CD14-positive monocyte (primary cell): ENCODE measurements around the gene INO80. TPM values are rescaled to one million over a fixed set of nuclear protein-coding genes. Genes with fewer than 3 reads are reported as not detected.

Experiments used
- DNase-seq, 3 donors: peaks; one replicate each; pipeline ENCODE4 v3.0.0-alpha.2; 2011 to 2022
- H2AFZ ChIP-seq: 2 replicates; pipeline ENCODE4 v1.6.0; 2012; ENCODE audit warnings: mild to moderate bottlenecking, low read depth, low read length, inconsistent platforms; ENCODE audit not compliant: insufficient read depth, poor library complexity, severe bottlenecking
- H3K27ac ChIP-seq, 2 donors: 1 replicate in 1 of 2; 2 replicates in 1 of 2; pipeline ENCODE4 v1.5.1; 2012 to 2013; ENCODE audit warnings: low read length in 2 of 2, control low read depth in 1 of 2, inconsistent platforms in 1 of 2, low read depth in 1 of 2, mild to moderate bottlenecking in 1 of 2
- H3K27me3 ChIP-seq, 2 donors: one replicate each; pipeline versions ENCODE4 v1.6.0 to v1.6.1; 2011 to 2013; ENCODE audit warnings: low read length in 2 of 2; ENCODE audit not compliant: control insufficient read depth in 2 of 2, insufficient read depth in 2 of 2
- H3K36me3 ChIP-seq, 2 donors: replicated peaks in 1 of 2; 1 replicate in 1 of 2; 2 replicates in 1 of 2; pipeline versions ENCODE4 v1.5.1 to v1.6.1; 2012 to 2013; ENCODE audit warnings: low read length in 2 of 2, control low read depth in 1 of 2, inconsistent platforms in 1 of 2, mild to moderate bottlenecking in 1 of 2; ENCODE audit not compliant: insufficient read depth in 2 of 2, control insufficient read depth in 1 of 2
- H3K4me1 ChIP-seq, 2 donors: 1 replicate in 1 of 2; 2 replicates in 1 of 2; pipeline versions ENCODE4 v1.5.1 to v1.6.1; 2012 to 2013; ENCODE audit warnings: low read length in 2 of 2, control low read depth in 1 of 2, inconsistent platforms in 1 of 2, mild to moderate bottlenecking in 1 of 2, moderate library complexity in 1 of 2; ENCODE audit not compliant: insufficient read depth in 2 of 2, control insufficient read depth in 1 of 2
- H3K4me2 ChIP-seq: replicated peaks from 2 replicates; pipeline ENCODE3; 2012; ENCODE audit warnings: low read length, moderate library complexity, mild to moderate bottlenecking; ENCODE audit not compliant: poor library complexity, severe bottlenecking; ENCODE audit errors: extremely low read depth
- H3K4me3 ChIP-seq, 3 experiments: fragments of 200-600 bp in 1 of 3; sonication (generic) in 1 of 3; replicated peaks in 1 of 3; 1 replicate in 2 of 3; 2 replicates in 1 of 3; pipeline ENCODE4 v1.5.1; 2011 to 2013; ENCODE audit warnings: low read length in 3 of 3, mild to moderate bottlenecking in 3 of 3, control low read depth in 2 of 3, low read depth in 2 of 3, inconsistent platforms in 1 of 3, moderate library complexity in 1 of 3
- H3K79me2 ChIP-seq: 2 replicates; pipeline ENCODE4 v1.6.0; 2012; ENCODE audit warnings: mild to moderate bottlenecking, control low read depth, inconsistent platforms, low read length, moderate library complexity; ENCODE audit not compliant: insufficient read depth
- H3K9ac ChIP-seq: 2 replicates; pipeline ENCODE4 v1.6.0; 2017; ENCODE audit warnings: low read length, mild to moderate bottlenecking; ENCODE audit not compliant: insufficient read depth, poor library complexity, severe bottlenecking
- H3K9me3 ChIP-seq, 2 donors: replicated peaks in 1 of 2; 1 replicate in 1 of 2; 2 replicates in 1 of 2; pipeline versions ENCODE4 v1.5.1 to v1.6.1; 2012 to 2013; ENCODE audit warnings: low read length in 2 of 2, control low read depth in 1 of 2; ENCODE audit not compliant: control insufficient read depth in 1 of 2, insufficient read depth in 1 of 2
- H4K20me1 ChIP-seq: 2 replicates; pipeline ENCODE4 v1.6.0; 2012; ENCODE audit warnings: mild to moderate bottlenecking, low read length, control low read depth, moderate library complexity; ENCODE audit not compliant: insufficient read depth
- H3K27ac Mint-ChIP-seq, 7 donors: one replicate each; pipeline ENCODE4 v1.8.0; 2020; ENCODE audit warnings: mild to moderate bottlenecking in 7 of 7, mixed read lengths in 7 of 7, moderate library complexity in 6 of 7, inconsistent platforms in 2 of 7
- H3K27me3 Mint-ChIP-seq, 3 donors: one replicate each; pipeline ENCODE4 v1.8.0; 2021 to 2022; ENCODE audit warnings: low read depth in 3 of 3, mild to moderate bottlenecking in 3 of 3, mixed read lengths in 3 of 3, moderate library complexity in 3 of 3, inconsistent platforms in 1 of 3
- H3K36me3 Mint-ChIP-seq, 2 donors: one replicate each; pipeline ENCODE4 v1.8.0; 2020; ENCODE audit warnings: mixed read lengths in 2 of 2, inconsistent platforms in 1 of 2, mild to moderate bottlenecking in 1 of 2
- H3K4me1 Mint-ChIP-seq: one replicate; pipeline ENCODE4 v1.8.0; 2020; ENCODE audit warnings: mild to moderate bottlenecking, mixed read lengths
- H3K4me3 Mint-ChIP-seq, 2 donors: one replicate each; pipeline ENCODE4 v1.8.0; 2020; ENCODE audit warnings: mild to moderate bottlenecking in 2 of 2, mixed read lengths in 2 of 2, moderate library complexity in 1 of 2
- H3K9me3 Mint-ChIP-seq, 7 donors: one replicate each; pipeline ENCODE4 v1.8.0; 2020 to 2022; ENCODE audit warnings: mixed read lengths in 7 of 7, mild to moderate bottlenecking in 6 of 7, moderate library complexity in 6 of 7, inconsistent platforms in 2 of 7
- CTCF ChIP-seq: fragments of 200-600 bp; IDR thresholded peaks from one replicate; pipeline ENCODE4 v1.8.0; 2022; ENCODE audit warnings: antibody characterized with exemption, mild to moderate bottlenecking
- WGBS: methylation state at CpG from one replicate; pipeline ENCODE4 v1.1.5; 2013; ENCODE audit warnings: missing lambda C conversion rate; ENCODE audit not compliant: insufficient coverage; 5-methylcytosine and 5-hydroxymethylcytosine counted together
- intact Hi-C, 2 donors: fragments of 100-400 bp; cut with micrococcal nuclease; formaldehyde crosslinking; loops; one replicate each; pipeline versions ENCODE4 v1.15.0 to v1.15.1; 2023
- polyA plus RNA-seq, 3 donors: library from polyadenylated mRNA; depleted of rRNA in 1 of 3; unstranded in 2 of 3; stranded (reverse) in 1 of 3; fragments of 300-500 nt in 2 of 3; fragments of >200 nt in 1 of 3; fragmentation: Illumina TruSeq in 2 of 3; gene quantifications; 1 replicate in 2 of 3; 2 replicates in 1 of 3; pipeline ENCODE4 v1.2.3, GENCODE V29; 2012 to 2021

INO80 gene
- polyA plus RNA-seq, 3 donors, result 2.3 to 13.1 (median 2.4) TPM

- no peak overlapping the region for H3K4me2 ChIP-seq
- Mint-ChIP-seq H3K4me3 (no peak overlapping the region), H3K27ac (peak overlapping the region in 1 of 7 donors; percentile 66), H3K27me3 (peaks cover 0 to 1% (median 0%) of the 10 kb centered on the region in 3 donors), H3K4me1 (no peaks in the 10 kb centered on the region), H3K9me3 (no peaks in the 10 kb centered on the region), H3K36me3 (peaks cover 69 to 84% of the 10 kb centered on the region in 2 donors)
- intact Hi-C loops, result no loop called here
- no peaks in the 10 kb centered on the region for H4K20me1 ChIP-seq
- peaks cover 79 to 99% of the 10 kb centered on the region in 2 donors for H3K36me3 ChIP-seq
- TF ChIP-seq CTCF, result no peak
- no peak overlapping the region for H3K27ac ChIP-seq
- 100% methylated on average over 2 of the region's 5 CpGs for WGBS
- H3K79me2 ChIP-seq, result no peaks in the 10 kb centered on the region
- no peaks in the 10 kb centered on the region for H3K9me3 ChIP-seq
- no peak overlapping the region for H3K9ac ChIP-seq
- no peaks in the 10 kb centered on the region for H3K4me1 ChIP-seq
- H3K27me3 ChIP-seq, result no peaks in the 10 kb centered on the region
- DNase-seq, result no peak
- H3K4me3 ChIP-seq, result no peak overlapping the region
- no peak overlapping the region for H2AFZ ChIP-seq
Observed at GRCh38 chr15:41001524-41002214, 114.4 kb downstream of the INO80 start.

- Histone ChIP-seq H3K9ac (no peak overlapping the region), H3K79me2 (no peaks in the 10 kb centered on the region), H3K27ac (no peak overlapping the region), H3K4me1 (no peaks in the 10 kb centered on the region), H3K27me3 (no peaks in the 10 kb centered on the region), H2AFZ (no peak overlapping the region), H3K4me2 (no peak overlapping the region), H3K36me3 (peaks cover 82 to 98% of the 10 kb centered on the region in 2 donors), H3K4me3 (no peak overlapping the region), H3K9me3 (no peaks in the 10 kb centered on the region), H4K20me1 (no peaks in the 10 kb centered on the region)
- H3K36me3 Mint-ChIP-seq, result peaks cover 68 to 86% of the 10 kb centered on the region in 2 donors
- no CpG with 5 or more reads among the region's 4 CpGs for WGBS
- H3K27me3 Mint-ChIP-seq, result no peaks in the 10 kb centered on the region
- no peak for TF ChIP-seq CTCF
- no peaks in the 10 kb centered on the region for H3K4me1 Mint-ChIP-seq
- no peak overlapping the region for H3K27ac Mint-ChIP-seq
- no peak overlapping the region for H3K4me3 Mint-ChIP-seq
- DNase-seq, result no peak
- intact Hi-C loops, result no loop called here
- H3K9me3 Mint-ChIP-seq, result no peaks in the 10 kb centered on the region
Observed at GRCh38 chr15:40999190-40999589, 116.9 kb downstream of the INO80 start.
